HUES48 (cell line): ENCODE data around the gene CXCL8.

Experiments
- H3K27ac ChIP-seq: one replicate; pipeline ENCODE4 v1.7.0; 2013; ENCODE audit warnings: low read depth, low read length, inconsistent platforms
- H3K27me3 ChIP-seq: 2 replicates; pipeline ENCODE4 v1.6.1; 2013; ENCODE audit warnings: mild to moderate bottlenecking, low read length; ENCODE audit not compliant: control insufficient read depth, insufficient read depth
- H3K36me3 ChIP-seq: 2 replicates; pipeline ENCODE4 v1.6.1; 2013; ENCODE audit warnings: low read length; ENCODE audit not compliant: control insufficient read depth, insufficient read depth
- H3K4me1 ChIP-seq: 2 replicates; pipeline ENCODE4 v1.6.1; 2013; ENCODE audit warnings: mild to moderate bottlenecking, low read length; ENCODE audit not compliant: control insufficient read depth, insufficient read depth
- H3K4me3 ChIP-seq: 2 replicates; pipeline ENCODE4 v1.5.1; 2013; ENCODE audit warnings: mild to moderate bottlenecking, low read depth, low read length
- H3K9ac ChIP-seq: 2 replicates; pipeline ENCODE4 v1.6.1; 2013; ENCODE audit warnings: mild to moderate bottlenecking, low read depth, low read length, moderate library complexity
- H3K9me3 ChIP-seq: 2 replicates; pipeline ENCODE4 v1.6.1; 2013; ENCODE audit warnings: low read length; ENCODE audit not compliant: control insufficient read depth, insufficient read depth

CXCL8 gene

GRCh38 chr4:73705056-73705432, 35.3 kb upstream of the CXCL8 start:
- H3K36me3 ChIP-seq: no peaks in the 10 kb centered on the region
- H3K9ac ChIP-seq: no peak overlapping the region
- H3K27ac ChIP-seq: peak overlapping the region; percentile 88
- H3K27me3 ChIP-seq: no peaks in the 10 kb centered on the region
- no peak overlapping the region for H3K4me3 ChIP-seq
- no peaks in the 10 kb centered on the region for H3K9me3 ChIP-seq
- H3K4me1 ChIP-seq: peaks cover 17% of the 10 kb centered on the region

- Histone ChIP-seq H3K9ac (no peak overlapping the region), H3K27ac (peak overlapping the region; percentile 82), H3K4me1 (peaks cover 17% of the 10 kb centered on the region)
These were observed 34.6 kb upstream of the CXCL8 start for GRCh38 chr4:73705721-73706120.

GRCh38 chr4:73706811-73707210, 33.6 kb upstream of the CXCL8 start:
- Histone ChIP-seq H3K4me1 (peaks cover 17% of the 10 kb centered on the region), H3K9me3 (no peaks in the 10 kb centered on the region), H3K36me3 (no peaks in the 10 kb centered on the region), H3K27ac (no peak overlapping the region), H3K4me3 (no peak overlapping the region), H3K27me3 (no peaks in the 10 kb centered on the region), H3K9ac (no peak overlapping the region)

More at GRCh38 chr4:73705721-73706120, 34.6 kb upstream of the CXCL8 start:
- no peak overlapping the region for H3K4me3 ChIP-seq
- no peaks in the 10 kb centered on the region for H3K9me3 ChIP-seq
- no peaks in the 10 kb centered on the region for H3K27me3 ChIP-seq
- H3K36me3 ChIP-seq: no peaks in the 10 kb centered on the region

- H3K4me1 ChIP-seq: peaks cover 17% of the 10 kb centered on the region
- no peaks in the 10 kb centered on the region for H3K9me3 ChIP-seq
- H3K9ac ChIP-seq: no peak overlapping the region
- no peaks in the 10 kb centered on the region for H3K27me3 ChIP-seq
- no peaks in the 10 kb centered on the region for H3K36me3 ChIP-seq
- no peak overlapping the region for H3K27ac ChIP-seq
- H3K4me3 ChIP-seq: no peak overlapping the region
These were observed 33.0 kb upstream of the CXCL8 start for GRCh38 chr4:73707269-73707875.

GRCh38 chr4:73707918-73708577, 32.3 kb upstream of the CXCL8 start:
- Histone ChIP-seq H3K27me3 (no peaks in the 10 kb centered on the region), H3K4me3 (no peak overlapping the region), H3K9ac (no peak overlapping the region), H3K4me1 (peaks cover 17% of the 10 kb centered on the region), H3K36me3 (no peaks in the 10 kb centered on the region), H3K9me3 (no peaks in the 10 kb centered on the region), H3K27ac (no peak overlapping the region)

- Histone ChIP-seq H3K36me3 (no peaks in the 10 kb centered on the region), H3K27ac (no peak overlapping the region), H3K4me3 (no peak overlapping the region), H3K27me3 (no peaks in the 10 kb centered on the region), H3K4me1 (peaks cover 9% of the 10 kb centered on the region), H3K9ac (no peak overlapping the region), H3K9me3 (no peaks in the 10 kb centered on the region)
These were observed 30.8 kb upstream of the CXCL8 start for GRCh38 chr4:73709451-73710033.

GRCh38 chr4:73710094-73710493, 30.3 kb upstream of the CXCL8 start:
- Histone ChIP-seq H3K36me3 (no peaks in the 10 kb centered on the region), H3K4me1 (peaks cover 3% of the 10 kb centered on the region), H3K27me3 (no peaks in the 10 kb centered on the region), H3K9me3 (no peaks in the 10 kb centered on the region), H3K9ac (no peak overlapping the region), H3K4me3 (no peak overlapping the region), H3K27ac (no peak overlapping the region)

GRCh38 chr4:73711989-73712388, 28.4 kb upstream of the CXCL8 start:
- Histone ChIP-seq H3K9ac (no peak overlapping the region), H3K4me3 (no peak overlapping the region), H3K27me3 (no peaks in the 10 kb centered on the region), H3K9me3 (no peaks in the 10 kb centered on the region), H3K36me3 (no peaks in the 10 kb centered on the region), H3K27ac (no peak overlapping the region), H3K4me1 (no peaks in the 10 kb centered on the region; the same call in 1 of the 2 replicates)

- Histone ChIP-seq H3K4me1 (no peaks in the 10 kb centered on the region), H3K27ac (no peak overlapping the region), H3K9ac (no peak overlapping the region), H3K36me3 (no peaks in the 10 kb centered on the region), H3K27me3 (no peaks in the 10 kb centered on the region), H3K4me3 (no peak overlapping the region), H3K9me3 (no peaks in the 10 kb centered on the region)
These were observed 26.7 kb upstream of the CXCL8 start for GRCh38 chr4:73713650-73714049.

- H3K4me3 ChIP-seq: no peak overlapping the region
- no peak overlapping the region for H3K9ac ChIP-seq
- H3K4me1 ChIP-seq: no peaks in the 10 kb centered on the region
- H3K36me3 ChIP-seq: no peaks in the 10 kb centered on the region
- H3K27ac ChIP-seq: no peak overlapping the region
- H3K9me3 ChIP-seq: no peaks in the 10 kb centered on the region
- H3K27me3 ChIP-seq: no peaks in the 10 kb centered on the region
These were observed 25.7 kb upstream of the CXCL8 start for GRCh38 chr4:73714647-73715046.

GRCh38 chr4:73715659-73716058, 24.7 kb upstream of the CXCL8 start:
- no peaks in the 10 kb centered on the region for H3K27me3 ChIP-seq
- H3K27ac ChIP-seq: no peak overlapping the region
- no peaks in the 10 kb centered on the region for H3K9me3 ChIP-seq
- no peak overlapping the region for H3K9ac ChIP-seq
- no peaks in the 10 kb centered on the region for H3K4me1 ChIP-seq
- H3K36me3 ChIP-seq: no peaks in the 10 kb centered on the region
- no peak overlapping the region for H3K4me3 ChIP-seq
